GM10266 (cell line): Measurements from ENCODE around the gene ADGRD1.
"Not testable (repeated sequence)": the region's sequence is repeated elsewhere in the genome, so short reads cannot be mapped to it uniquely, and the experiment has no call there.

Experiments
- DNase-seq: peaks from one replicate; pipeline ENCODE4 v3.0.0; 2012; ENCODE audit errors: extremely low spot score
- TF ChIP-seq, protein P1 (sequence below): IDR thresholded peaks from 2 replicates; pipeline ENCODE4 v1.5.1; 2012; ENCODE audit warnings: mild to moderate bottlenecking, low read depth; ENCODE audit not compliant: control insufficient read depth, insufficient read depth; ENCODE audit errors: missing control alignments

Gene ADGRD1

DNA sequence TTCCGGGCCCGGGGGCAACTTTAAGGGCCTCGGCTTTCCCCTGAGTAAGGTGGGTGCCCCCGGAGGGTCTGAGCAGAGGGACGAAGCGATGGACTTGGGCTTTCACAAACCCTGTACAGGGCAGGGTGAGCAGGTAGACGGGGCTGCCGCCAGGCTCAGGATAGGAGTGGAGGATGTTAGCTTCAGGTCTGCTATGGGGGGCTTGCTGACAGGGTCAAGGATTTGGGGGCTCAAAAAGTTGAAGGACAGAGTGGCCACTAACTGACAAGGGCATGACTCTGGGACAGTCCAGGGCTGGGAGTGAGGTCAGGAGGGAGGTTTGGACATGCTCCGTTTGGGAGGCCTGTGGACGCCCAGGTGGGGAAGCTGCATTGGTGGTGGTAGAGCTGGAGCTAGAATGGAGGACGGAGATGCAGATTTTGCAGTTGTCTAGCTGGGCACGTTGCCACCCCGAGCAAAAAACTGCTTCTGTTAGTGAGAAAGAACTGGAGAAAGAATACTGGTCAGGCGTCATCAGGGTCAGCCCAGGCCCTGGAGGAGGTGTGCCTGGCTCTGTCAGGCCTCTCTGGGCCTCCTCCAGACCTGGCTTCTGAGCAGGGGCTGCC, 113.3 kb downstream of the ADGRD1 start:
- TF ChIP-seq, protein P1, sequence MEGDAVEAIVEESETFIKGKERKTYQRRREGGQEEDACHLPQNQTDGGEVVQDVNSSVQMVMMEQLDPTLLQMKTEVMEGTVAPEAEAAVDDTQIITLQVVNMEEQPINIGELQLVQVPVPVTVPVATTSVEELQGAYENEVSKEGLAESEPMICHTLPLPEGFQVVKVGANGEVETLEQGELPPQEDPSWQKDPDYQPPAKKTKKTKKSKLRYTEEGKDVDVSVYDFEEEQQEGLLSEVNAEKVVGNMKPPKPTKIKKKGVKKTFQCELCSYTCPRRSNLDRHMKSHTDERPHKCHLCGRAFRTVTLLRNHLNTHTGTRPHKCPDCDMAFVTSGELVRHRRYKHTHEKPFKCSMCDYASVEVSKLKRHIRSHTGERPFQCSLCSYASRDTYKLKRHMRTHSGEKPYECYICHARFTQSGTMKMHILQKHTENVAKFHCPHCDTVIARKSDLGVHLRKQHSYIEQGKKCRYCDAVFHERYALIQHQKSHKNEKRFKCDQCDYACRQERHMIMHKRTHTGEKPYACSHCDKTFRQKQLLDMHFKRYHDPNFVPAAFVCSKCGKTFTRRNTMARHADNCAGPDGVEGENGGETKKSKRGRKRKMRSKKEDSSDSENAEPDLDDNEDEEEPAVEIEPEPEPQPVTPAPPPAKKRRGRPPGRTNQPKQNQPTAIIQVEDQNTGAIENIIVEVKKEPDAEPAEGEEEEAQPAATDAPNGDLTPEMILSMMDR, result no peak
- no peak for DNase-seq

DNA sequence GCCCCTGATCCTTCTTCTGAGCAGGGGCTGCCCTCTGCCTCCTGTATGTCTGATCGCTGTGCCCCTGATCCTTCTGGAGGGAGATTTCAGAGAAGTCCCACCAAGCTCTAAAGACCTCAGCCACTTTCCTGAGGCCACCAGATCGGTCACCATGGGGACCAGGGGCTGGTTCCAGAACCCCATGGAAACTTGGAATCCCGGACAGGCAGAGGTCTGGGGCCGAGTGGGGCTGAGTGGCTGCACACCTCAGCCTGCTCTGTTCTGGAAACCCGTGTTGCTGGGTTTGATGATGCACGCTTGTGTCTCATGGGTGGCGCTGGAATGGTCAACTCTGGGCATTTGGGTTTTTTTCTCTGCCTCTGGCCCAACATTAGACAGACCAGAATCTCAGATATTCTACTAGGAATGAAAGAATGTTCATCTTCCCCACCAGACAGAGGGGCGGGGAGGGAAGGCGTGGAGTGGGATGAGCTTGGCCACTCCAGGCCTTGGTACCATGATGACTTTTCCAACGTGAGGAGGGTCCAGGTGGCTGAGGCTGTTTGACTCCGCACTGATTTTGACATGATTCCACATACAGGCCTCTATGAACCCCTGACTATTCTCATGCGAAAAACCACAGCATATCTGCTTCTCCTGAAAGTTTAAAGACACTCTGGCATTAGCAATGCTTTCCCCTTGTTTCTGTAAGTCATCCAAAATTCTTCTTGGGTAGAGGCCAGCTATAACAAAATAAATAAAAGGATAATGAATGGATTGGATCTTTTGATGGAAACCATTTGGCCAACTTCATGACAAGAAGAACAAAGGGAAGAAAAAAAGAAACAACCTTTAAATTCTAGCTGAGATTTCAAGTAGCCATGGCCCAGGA, 114.5 kb downstream of the ADGRD1 start:
- no peak for DNase-seq
- TF ChIP-seq, protein P1, result no peak

DNA sequence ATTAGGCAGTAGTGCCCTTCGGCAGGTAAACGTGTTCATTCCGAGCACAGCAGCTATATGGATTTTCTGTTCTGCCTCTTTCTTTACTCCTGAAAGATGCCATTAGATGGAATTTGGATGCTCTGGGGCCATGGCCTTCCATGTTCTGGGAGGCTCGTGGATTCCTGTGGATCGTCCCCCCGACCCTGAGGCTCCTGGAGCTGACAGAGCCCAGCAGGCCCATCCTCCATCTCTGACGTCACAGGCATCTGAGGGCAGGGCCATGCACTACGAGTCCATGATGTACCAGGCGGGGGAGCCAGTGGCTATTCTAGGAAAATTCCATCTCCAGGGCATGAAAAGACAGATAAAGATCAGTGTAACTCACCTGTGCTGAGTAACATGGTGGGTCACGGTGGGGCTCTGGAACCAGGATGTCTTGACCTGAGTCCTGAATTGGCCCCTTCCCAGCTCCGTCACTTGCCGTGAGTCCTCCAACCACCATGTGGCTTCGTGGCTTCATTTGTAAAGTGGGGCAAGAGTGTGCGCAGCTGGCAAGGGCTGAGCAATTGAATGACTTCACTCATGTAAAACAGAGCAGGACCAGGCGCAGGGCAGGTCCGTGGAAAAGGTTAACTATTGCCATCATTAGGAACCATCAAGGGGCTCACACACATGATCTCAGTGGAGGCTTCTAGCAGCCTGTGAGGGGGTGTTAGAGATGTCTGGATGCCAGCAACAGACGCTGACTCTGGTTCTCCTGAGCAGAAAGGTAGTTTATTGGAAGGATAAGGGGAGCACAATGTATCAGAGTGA, 115.4 kb downstream of the ADGRD1 start:
- DNase-seq, result not testable (repeated sequence)

DNA sequence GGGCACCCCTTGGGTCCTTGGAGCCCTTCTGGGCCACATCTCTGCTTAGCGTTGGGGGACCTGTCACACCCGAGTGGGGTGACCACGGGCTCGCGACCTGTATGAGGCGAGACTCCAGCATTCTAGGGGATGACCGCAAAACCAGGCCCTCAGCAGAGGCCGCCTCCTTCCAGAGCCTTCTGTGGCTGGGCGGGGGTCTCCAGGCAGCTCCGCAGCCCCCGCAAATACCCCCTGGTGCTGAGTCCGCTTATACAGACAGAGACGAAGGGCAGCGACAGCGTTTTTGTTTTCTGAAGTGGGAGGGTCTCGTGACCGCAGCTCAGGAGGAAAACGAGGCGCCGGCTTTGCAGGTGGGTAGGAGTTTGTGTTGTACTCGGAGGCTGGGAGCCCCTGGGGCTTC, 116.4 kb downstream of the ADGRD1 start:
- not testable (repeated sequence) for DNase-seq

DNA sequence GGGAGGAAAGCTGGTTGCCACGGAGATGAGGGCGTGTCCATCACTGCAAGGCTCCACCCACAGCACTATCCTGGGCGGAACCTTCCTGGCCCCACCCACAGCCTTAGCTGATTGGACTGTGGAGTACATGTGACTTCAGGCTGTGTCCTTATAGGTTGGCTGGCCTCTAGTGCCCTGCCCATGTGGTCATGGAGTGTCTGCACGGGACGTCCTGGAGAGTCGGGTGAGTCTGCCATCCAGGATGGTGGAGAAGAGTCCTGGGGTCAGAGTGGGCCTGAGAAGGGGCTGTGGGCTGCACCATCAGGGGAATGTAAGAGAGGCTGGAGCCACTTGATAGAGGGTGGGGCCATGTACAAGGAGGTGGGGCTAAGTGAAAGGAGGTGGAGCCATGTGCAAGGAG, 117.0 kb downstream of the ADGRD1 start:
- not testable (repeated sequence) for DNase-seq

DNA sequence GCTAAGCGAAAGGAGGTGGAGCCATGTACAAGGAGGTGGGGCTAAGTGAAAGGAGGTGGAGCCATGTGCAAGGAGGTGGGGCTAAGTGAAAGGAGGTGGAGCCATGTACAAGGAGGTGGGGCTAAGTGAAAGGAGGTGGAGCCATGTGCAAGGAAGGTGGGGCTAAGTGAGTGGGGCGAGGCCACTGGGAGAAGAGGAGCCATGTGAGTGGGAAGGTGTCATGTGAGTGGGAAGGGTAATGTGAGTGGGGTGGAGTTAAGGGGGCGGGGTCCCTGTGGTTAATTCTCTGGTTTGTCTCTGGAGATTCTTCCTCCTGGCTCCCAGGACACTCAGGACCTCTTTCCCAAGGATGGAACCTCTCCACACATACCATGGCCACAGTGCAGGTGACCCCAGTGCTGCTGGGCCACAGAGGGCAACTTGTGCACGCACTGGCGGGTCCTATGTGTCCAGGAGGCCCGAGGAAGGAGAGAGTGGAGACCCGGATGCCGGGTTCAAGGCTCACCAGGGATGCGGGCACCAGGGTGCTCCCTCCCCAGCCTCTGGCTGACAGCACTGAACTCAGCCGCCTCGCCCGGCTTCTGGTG, 117.6 kb downstream of the ADGRD1 start:
- DNase-seq, result not testable (repeated sequence)

DNA sequence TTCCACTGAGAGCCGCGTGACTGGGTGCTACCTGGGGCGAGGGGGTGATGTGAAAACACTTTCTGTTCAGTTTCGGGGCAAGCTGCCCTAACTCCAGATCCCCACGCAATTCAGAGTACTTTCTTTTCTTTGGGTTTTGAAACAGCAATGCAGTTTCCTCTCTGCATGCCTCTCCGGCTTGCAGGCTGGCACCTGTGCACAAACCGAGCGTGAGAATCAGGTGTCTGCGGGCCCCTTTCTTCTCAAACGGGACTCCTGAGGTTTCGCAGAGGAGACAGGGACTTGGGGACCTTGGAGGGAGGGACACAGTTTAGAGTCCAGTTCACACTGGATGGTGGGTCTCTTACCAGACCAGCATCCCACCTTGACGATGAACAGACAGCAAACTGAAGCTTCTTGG, 118.2 kb downstream of the ADGRD1 start:
- DNase-seq, result not testable (repeated sequence)

DNA sequence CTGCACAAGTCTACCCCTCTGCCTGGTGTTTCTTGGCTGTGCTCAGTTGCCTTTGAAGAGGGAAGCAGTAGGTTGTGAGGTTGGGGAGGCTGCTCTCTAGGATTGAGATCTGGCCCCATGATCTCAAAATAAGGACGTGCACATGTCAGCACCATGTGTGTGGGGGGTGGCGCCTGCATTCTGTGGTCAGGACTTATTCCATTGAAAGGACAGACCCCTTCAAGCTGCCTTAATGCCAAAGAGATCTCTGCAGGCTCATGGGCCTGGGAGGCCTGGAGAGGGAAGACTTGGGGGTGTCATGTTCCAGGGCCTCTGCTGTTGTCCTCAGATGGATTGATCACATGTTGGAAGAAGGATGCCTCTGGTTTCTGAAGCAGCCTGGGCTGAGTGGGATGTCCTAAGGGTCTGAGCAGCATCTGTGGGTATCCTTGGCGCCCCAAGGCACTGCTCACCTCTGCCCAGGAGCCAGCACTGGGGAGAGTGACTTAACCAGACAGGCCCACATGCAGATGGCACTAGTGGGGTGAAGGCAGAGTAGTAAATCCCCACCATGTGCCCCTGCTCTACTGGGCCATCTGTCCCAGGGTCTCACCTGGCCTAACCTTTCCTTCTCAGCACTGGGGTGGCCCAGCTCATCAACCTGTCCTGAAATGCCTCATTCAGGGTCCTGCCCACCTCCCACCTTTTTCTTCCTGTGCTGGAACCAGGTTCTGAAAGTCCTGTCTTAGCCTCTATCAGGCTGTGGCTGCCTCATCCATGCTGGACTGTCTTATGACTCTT, 118.9 kb downstream of the ADGRD1 start:
- DNase-seq, result no peak

More for the DNA sequence above, 118.9 kb downstream of the ADGRD1 start:
- TF ChIP-seq, protein P1, result no peak
